Type B pancreatic cell (in vitro differentiated cells): ENCODE measurements around the gene LARP6. TPM values are rescaled to one million over a fixed set of nuclear protein-coding genes. Genes with fewer than 3 reads are reported as not detected.
"Not testable (repeated sequence)": the region's sequence is repeated elsewhere in the genome, so short reads cannot be mapped to it uniquely, and the experiment has no call there.

Experiments used
- DNase-seq: peaks from one replicate; pipeline ENCODE4 v3.0.0; 2021; ENCODE audit warnings: mixed read lengths; ENCODE audit not compliant: unreplicated experiment; ENCODE audit errors: extremely low spot score
- H3K27ac Mint-ChIP-seq: 2 replicates; pipeline ENCODE4 v1.8.0; 2021; ENCODE audit warnings: mild to moderate bottlenecking, mixed read lengths
- H3K27me3 Mint-ChIP-seq: 2 replicates; pipeline ENCODE4 v1.8.0; 2021; ENCODE audit warnings: mixed read lengths
- H3K36me3 Mint-ChIP-seq: 2 replicates; pipeline ENCODE4 v1.8.0; 2021; ENCODE audit warnings: mixed read lengths
- H3K4me1 Mint-ChIP-seq: one replicate; pipeline ENCODE4 v1.8.0; 2021; ENCODE audit warnings: mixed read lengths; ENCODE audit not compliant: unreplicated experiment
- H3K4me3 Mint-ChIP-seq: 2 replicates; pipeline ENCODE4 v1.8.0; 2021; ENCODE audit warnings: mild to moderate bottlenecking, mixed read lengths
- H3K9me3 Mint-ChIP-seq: 2 replicates; pipeline ENCODE4 v1.8.0; 2021; ENCODE audit warnings: mixed read lengths
- CTCF ChIP-seq: fragments of 200-600 bp; sonication (generic); conservative IDR thresholded peaks from 2 replicates; pipeline ENCODE4 v1.5.0; 2021; ENCODE audit warnings: antibody characterized with exemption, mild to moderate bottlenecking
- total RNA-seq: library from RNA; stranded (reverse); gene quantifications from 2 replicates; pipeline ENCODE4 v1.2.1, GENCODE V29; 2021; ENCODE audit warnings: low replicate concordance

LARP6 gene
- total RNA-seq, 1 donor from 2014 or later, result 15.7 TPM

DNA sequence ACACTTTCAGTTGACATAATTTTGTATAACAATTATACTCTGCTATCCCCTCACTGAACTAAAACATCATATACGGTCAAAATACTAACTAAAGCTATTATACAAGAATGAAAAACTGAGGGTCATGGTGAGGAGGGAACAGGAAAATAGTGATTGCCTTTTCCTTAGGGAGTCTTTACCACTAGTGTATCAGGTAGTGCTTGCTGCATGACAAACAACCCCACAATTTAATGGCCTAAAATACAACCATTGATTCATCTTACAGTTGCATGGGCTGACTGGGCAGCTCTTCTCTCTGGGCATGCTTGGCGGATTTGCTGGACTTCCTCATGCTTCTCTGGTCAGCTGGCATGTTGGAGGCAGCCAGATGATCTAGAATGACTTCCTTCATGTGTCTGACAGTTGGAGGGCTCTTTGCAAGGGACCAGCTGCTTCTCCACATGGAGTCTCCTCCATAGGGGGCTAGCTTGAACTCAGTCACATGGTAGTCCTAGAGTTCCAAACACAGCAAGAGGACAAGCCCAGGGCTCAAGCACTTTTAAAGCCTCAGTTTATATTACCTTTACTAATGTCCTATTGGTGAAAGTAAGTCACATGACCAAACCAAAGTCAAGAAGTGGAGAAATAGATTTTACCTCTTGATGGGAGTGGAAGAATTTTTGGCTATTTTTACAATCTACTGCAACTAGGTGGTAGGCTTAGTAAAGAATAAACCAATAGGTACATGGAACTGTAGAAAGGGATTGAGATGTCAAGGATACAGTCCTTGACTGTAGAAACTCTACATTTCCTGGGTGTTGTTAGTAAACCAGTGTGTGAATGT lies 19.5 kb upstream of the LARP6 start:
- Mint-ChIP-seq H3K27ac (no peak overlapping the region), H3K27me3 (no peaks in the 10 kb centered on the region), H3K36me3 (no peaks in the 10 kb centered on the region), H3K9me3 (peaks cover 5% of the 10 kb centered on the region), H3K4me3 (no peak overlapping the region), H3K4me1 (peaks cover 8% of the 10 kb centered on the region)
- DNase-seq, result no peak
- no peak for TF ChIP-seq CTCF

- not testable (repeated sequence) for H3K27ac Mint-ChIP-seq, H3K4me3 Mint-ChIP-seq, H3K27me3 Mint-ChIP-seq, DNase-seq, H3K9me3 Mint-ChIP-seq, H3K36me3 Mint-ChIP-seq
- H3K4me1 Mint-ChIP-seq, result peaks cover 15% of the 10 kb centered on the region
Measured at GRCh38 chr15:70871490-70871889, 17.5 kb upstream of the LARP6 start.

DNA sequence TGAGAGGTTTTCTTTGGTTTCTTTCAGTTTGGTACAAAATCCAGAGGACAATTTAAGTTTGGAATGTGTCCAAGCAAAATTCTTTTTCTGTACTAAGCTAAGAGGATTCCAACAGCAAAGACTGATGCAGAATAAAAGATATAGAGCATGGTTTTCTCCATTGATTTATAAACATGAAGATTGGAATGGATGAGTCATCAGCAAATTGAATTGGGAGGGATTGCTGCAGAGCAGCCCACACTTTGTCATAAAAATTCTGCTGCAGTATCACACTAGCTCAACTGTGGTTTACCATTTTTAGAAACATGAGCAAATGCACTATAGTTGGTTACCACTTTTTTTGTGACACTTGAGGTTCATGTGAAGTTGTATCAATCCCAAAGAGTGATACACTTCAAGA lies 16.1 kb upstream of the LARP6 start:
- H3K4me3 Mint-ChIP-seq, result no peak overlapping the region
- no peak for TF ChIP-seq CTCF
- peaks cover 12% of the 10 kb centered on the region for H3K4me1 Mint-ChIP-seq
- H3K9me3 Mint-ChIP-seq, result peaks cover 5% of the 10 kb centered on the region
- H3K27me3 Mint-ChIP-seq, result no peaks in the 10 kb centered on the region
- H3K36me3 Mint-ChIP-seq, result no peaks in the 10 kb centered on the region
- no peak overlapping the region for H3K27ac Mint-ChIP-seq
- no peak for DNase-seq

- no peak for TF ChIP-seq CTCF
- Mint-ChIP-seq H3K27ac (no peak overlapping the region), H3K4me1 (peaks cover 11% of the 10 kb centered on the region), H3K36me3 (no peaks in the 10 kb centered on the region), H3K4me3 (no peak overlapping the region), H3K27me3 (no peaks in the 10 kb centered on the region), H3K9me3 (peaks cover 5% of the 10 kb centered on the region)
- DNase-seq, result no peak
Measured at GRCh38 chr15:70869346-70869745, 15.4 kb upstream of the LARP6 start.

DNA sequence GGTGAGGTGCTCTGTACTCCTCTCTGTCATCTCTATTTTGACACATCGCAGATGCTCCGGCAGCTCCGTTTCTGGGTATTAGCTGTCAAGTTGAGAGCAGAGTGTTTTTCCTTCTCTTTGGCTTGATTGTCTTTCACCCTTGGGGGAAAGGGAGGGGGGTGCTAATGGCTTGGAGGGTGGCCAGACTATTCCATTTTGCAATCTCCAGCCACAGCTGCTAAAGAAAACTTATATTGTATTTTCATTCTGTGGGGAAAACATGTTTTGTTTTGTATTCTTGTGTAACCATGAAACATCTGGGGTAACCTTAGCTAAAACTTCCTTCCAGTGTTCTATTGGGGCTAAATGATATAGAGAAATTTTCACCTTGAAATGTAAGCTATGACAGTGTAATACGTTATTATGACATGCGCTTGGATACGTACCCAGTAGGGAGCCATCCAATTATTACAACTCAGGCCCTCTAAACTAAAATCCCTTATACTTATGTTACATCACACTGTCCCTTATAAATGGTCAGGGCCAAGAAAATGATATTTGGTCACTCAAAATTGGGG lies 14.0 kb upstream of the LARP6 start:
- Mint-ChIP-seq H3K9me3 (no peaks in the 10 kb centered on the region), H3K36me3 (no peaks in the 10 kb centered on the region), H3K4me1 (peaks cover 11% of the 10 kb centered on the region), H3K4me3 (no peak overlapping the region), H3K27ac (no peak overlapping the region), H3K27me3 (no peaks in the 10 kb centered on the region)
- no peak for TF ChIP-seq CTCF
- DNase-seq, result no peak

DNA sequence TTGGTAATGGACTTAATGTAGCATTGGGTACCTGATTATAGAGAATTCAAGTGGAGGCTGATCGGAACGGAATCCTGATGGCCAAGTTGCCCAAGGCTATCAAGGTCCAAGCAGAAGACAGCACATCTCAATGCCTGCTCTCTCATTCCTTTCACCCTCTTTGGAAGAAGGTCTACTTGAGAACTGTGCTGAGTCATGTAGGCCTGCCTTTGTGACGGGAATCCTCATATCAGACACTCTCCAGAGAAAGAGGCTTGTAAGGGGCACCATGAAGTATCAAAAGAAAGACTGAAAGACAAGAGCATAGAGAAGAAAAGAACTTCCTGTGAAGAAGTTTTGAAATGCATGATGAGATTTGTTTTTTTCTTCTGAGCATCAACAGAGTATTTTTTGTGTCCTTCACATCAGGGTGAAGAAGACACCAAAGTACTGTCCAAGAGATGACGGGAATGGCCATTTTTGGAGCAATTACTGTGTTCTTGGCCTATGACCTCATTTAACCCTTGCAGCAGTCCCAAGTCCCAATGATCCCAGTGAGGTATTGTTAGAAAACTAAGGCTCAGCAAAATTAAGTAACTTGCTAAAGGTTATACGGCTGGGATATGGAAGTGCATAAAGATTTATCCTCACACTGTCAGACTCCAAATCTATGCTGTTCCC lies 13.2 kb upstream of the LARP6 start:
- H3K36me3 Mint-ChIP-seq, result no peaks in the 10 kb centered on the region
- H3K9me3 Mint-ChIP-seq, result no peaks in the 10 kb centered on the region
- H3K27me3 Mint-ChIP-seq, result no peaks in the 10 kb centered on the region
- DNase-seq, result no peak
- no peak overlapping the region for H3K4me3 Mint-ChIP-seq
- peaks cover 11% of the 10 kb centered on the region for H3K4me1 Mint-ChIP-seq
- no peak overlapping the region for H3K27ac Mint-ChIP-seq
- no peak for TF ChIP-seq CTCF
